HG03520 (cell line): ENCODE results near the gene RIMBP2.

ENCODE experiments used
- ATAC-seq: cut with Tn5 transposase; IDR thresholded peaks from one replicate; pipeline ENCODE4 v1.9.1; 2021; ENCODE audit warnings: mild to moderate bottlenecking, moderate library complexity; ENCODE audit not compliant: unreplicated experiment

RIMBP2 gene

GRCh38 chr12:130474599-130475269 is 241.4 kb downstream of the RIMBP2 start:
- no peak for ATAC-seq

GRCh38 chr12:130473266-130473665 is 242.8 kb downstream of the RIMBP2 start:
- ATAC-seq = no peak

- ATAC-seq = no peak
Observed at GRCh38 chr12:130470969-130471368, 245.1 kb downstream of the RIMBP2 start.

- ATAC-seq = no peak
Observed at GRCh38 chr12:130469552-130469951, 246.5 kb downstream of the RIMBP2 start.

- ATAC-seq = no peak
Observed at GRCh38 chr12:130468700-130469245, 247.3 kb downstream of the RIMBP2 start.

GRCh38 chr12:130468186-130468585 is 247.9 kb downstream of the RIMBP2 start:
- no peak for ATAC-seq

GRCh38 chr12:130465626-130466025 is 250.5 kb downstream of the RIMBP2 start:
- ATAC-seq = no peak

- ATAC-seq = no peak
Observed at GRCh38 chr12:130465046-130465445, 251.1 kb downstream of the RIMBP2 start.

GRCh38 chr12:130463818-130464670 is 252.1 kb downstream of the RIMBP2 start:
- no peak for ATAC-seq

GRCh38 chr12:130463275-130463658 is 252.8 kb downstream of the RIMBP2 start:
- no peak for ATAC-seq

- ATAC-seq = no peak
Observed at GRCh38 chr12:130462558-130463274, 253.4 kb downstream of the RIMBP2 start.

- ATAC-seq = no peak
Observed at GRCh38 chr12:130461839-130462557, 254.1 kb downstream of the RIMBP2 start.

GRCh38 chr12:130461447-130461815 is 254.7 kb downstream of the RIMBP2 start:
- no peak for ATAC-seq

GRCh38 chr12:130460611-130461446 is 255.3 kb downstream of the RIMBP2 start:
- no peak for ATAC-seq

GRCh38 chr12:130459916-130460315 is 256.2 kb downstream of the RIMBP2 start:
- no peak for ATAC-seq

GRCh38 chr12:130458341-130458740 is 257.8 kb downstream of the RIMBP2 start:
- no peak for ATAC-seq

GRCh38 chr12:130457215-130457614 is 258.9 kb downstream of the RIMBP2 start:
- no peak for ATAC-seq

GRCh38 chr12:130456375-130457199 is 259.5 kb downstream of the RIMBP2 start:
- no peak for ATAC-seq

- ATAC-seq = no peak
Observed at GRCh38 chr12:130455161-130455560, 260.9 kb downstream of the RIMBP2 start.
